OCI-LY1 (cell line): ENCODE results near the gene LRIG3.

Experiments
- EZH2 ChIP-seq: fragments of 200-600 bp; sonication (generic), shearing (Covaris generic); IDR thresholded peaks from 2 replicates; pipeline ENCODE4 v1.8.0; 2017; ENCODE audit warnings: borderline replicate concordance, mixed run types, mild to moderate bottlenecking, antibody characterized with exemption, low read length, moderate library complexity, mixed read lengths
- TF ChIP-seq, protein P1 (sequence below): fragments of 200-600 bp; sonication (generic), shearing (Covaris generic); IDR thresholded peaks from 2 replicates; pipeline ENCODE4 v1.5.1; 2017; ENCODE audit warnings: mild to moderate bottlenecking, antibody characterized with exemption, low read length, moderate library complexity, mixed read lengths

DNA sequence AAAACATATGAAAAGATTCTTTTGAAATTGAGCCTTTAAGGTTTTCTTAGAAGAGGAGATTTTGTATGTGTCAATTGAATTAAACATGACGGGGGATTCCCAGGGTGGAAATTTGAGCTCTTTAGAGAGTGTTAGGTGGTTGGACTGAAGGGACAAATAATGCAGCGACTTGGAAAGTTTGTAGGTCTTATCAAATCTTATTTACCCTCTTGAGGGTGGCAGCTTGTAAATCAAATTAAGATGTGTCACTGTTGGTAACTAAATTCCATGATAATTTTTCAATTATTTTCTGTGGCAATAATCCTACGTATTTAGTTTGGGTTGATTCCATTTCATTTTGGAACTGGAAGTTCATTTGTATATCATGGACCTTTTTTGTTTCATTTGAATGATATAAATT, 33.7 kb upstream of the LRIG3 start:
- TF ChIP-seq, protein P1, sequence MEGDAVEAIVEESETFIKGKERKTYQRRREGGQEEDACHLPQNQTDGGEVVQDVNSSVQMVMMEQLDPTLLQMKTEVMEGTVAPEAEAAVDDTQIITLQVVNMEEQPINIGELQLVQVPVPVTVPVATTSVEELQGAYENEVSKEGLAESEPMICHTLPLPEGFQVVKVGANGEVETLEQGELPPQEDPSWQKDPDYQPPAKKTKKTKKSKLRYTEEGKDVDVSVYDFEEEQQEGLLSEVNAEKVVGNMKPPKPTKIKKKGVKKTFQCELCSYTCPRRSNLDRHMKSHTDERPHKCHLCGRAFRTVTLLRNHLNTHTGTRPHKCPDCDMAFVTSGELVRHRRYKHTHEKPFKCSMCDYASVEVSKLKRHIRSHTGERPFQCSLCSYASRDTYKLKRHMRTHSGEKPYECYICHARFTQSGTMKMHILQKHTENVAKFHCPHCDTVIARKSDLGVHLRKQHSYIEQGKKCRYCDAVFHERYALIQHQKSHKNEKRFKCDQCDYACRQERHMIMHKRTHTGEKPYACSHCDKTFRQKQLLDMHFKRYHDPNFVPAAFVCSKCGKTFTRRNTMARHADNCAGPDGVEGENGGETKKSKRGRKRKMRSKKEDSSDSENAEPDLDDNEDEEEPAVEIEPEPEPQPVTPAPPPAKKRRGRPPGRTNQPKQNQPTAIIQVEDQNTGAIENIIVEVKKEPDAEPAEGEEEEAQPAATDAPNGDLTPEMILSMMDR = no peak
- no peak for TF ChIP-seq EZH2
